Muscle layer of colon (tissue), 2 donors: Measurements from ENCODE around the gene CALML6.

Experiments
- H3K27ac ChIP-seq: one replicate; pipeline ENCODE4 v1.7.0; 2013; ENCODE audit warnings: low read depth, mild to moderate bottlenecking, low read length, moderate library complexity
- H3K27me3 ChIP-seq, 2 donors: one replicate each; pipeline ENCODE4 v1.7.0; 2013; ENCODE audit warnings: low read length in 2 of 2, mild to moderate bottlenecking in 2 of 2; ENCODE audit not compliant: insufficient read depth in 2 of 2, control insufficient read depth in 1 of 2
- H3K36me3 ChIP-seq: one replicate; pipeline ENCODE4 v1.7.0; 2013; ENCODE audit warnings: mild to moderate bottlenecking, low read length; ENCODE audit not compliant: insufficient read depth
- H3K4me1 ChIP-seq: one replicate; pipeline ENCODE4 v1.7.0; 2013; ENCODE audit warnings: mild to moderate bottlenecking, low read length; ENCODE audit not compliant: insufficient read depth
- H3K4me3 ChIP-seq, 2 donors: one replicate each; pipeline ENCODE4 v1.7.0; 2013; ENCODE audit warnings: low read length in 2 of 2, low read depth in 1 of 2, mild to moderate bottlenecking in 1 of 2, moderate library complexity in 1 of 2
- H3K9ac ChIP-seq: one replicate; pipeline ENCODE4 v1.7.0; 2013; ENCODE audit warnings: low read length
- H3K9me3 ChIP-seq: one replicate; pipeline ENCODE4 v1.7.0; 2013; ENCODE audit warnings: mild to moderate bottlenecking, low read length
- donor health status: abdominal sarcoma.
- donor health status: Adenocarcinoma of cecum.

The CALML6 gene

GRCh38 chr1:1922956-1923833 is 8.1 kb downstream of the CALML6 start:
- Histone ChIP-seq H3K36me3 (no peaks in the 10 kb centered on the region), H3K4me1 (peaks cover 8% of the 10 kb centered on the region), H3K27me3 (no peaks in the 10 kb centered on the region), H3K9ac (no peak overlapping the region), H3K9me3 (no peaks in the 10 kb centered on the region), H3K4me3 (no peak overlapping the region), H3K27ac (no peak overlapping the region)

GRCh38 chr1:1924386-1924785 is 9.3 kb downstream of the CALML6 start:
- Histone ChIP-seq H3K4me1 (no peaks in the 10 kb centered on the region), H3K27me3 (no peaks in the 10 kb centered on the region), H3K4me3 (no peak overlapping the region), H3K36me3 (no peaks in the 10 kb centered on the region), H3K9ac (no peak overlapping the region), H3K9me3 (no peaks in the 10 kb centered on the region), H3K27ac (no peak overlapping the region)

GRCh38 chr1:1924849-1925248 is 9.8 kb downstream of the CALML6 start:
- Histone ChIP-seq H3K4me3 (no peak overlapping the region), H3K27me3 (no peaks in the 10 kb centered on the region), H3K9ac (no peak overlapping the region), H3K4me1 (no peaks in the 10 kb centered on the region), H3K36me3 (no peaks in the 10 kb centered on the region), H3K9me3 (no peaks in the 10 kb centered on the region), H3K27ac (no peak overlapping the region)

GRCh38 chr1:1925437-1926345 is 10.6 kb downstream of the CALML6 start:
- Histone ChIP-seq H3K27me3 (no peaks in the 10 kb centered on the region), H3K4me3 (no peak overlapping the region), H3K4me1 (no peaks in the 10 kb centered on the region), H3K9me3 (no peaks in the 10 kb centered on the region), H3K36me3 (no peaks in the 10 kb centered on the region), H3K27ac (no peak overlapping the region), H3K9ac (no peak overlapping the region)

GRCh38 chr1:1926346-1926811 is 11.3 kb downstream of the CALML6 start:
- Histone ChIP-seq H3K27ac (no peak overlapping the region), H3K9ac (no peak overlapping the region), H3K27me3 (no peaks in the 10 kb centered on the region), H3K4me1 (no peaks in the 10 kb centered on the region), H3K4me3 (no peak overlapping the region), H3K36me3 (no peaks in the 10 kb centered on the region), H3K9me3 (no peaks in the 10 kb centered on the region)

- Histone ChIP-seq H3K9ac (no peak overlapping the region), H3K27ac (no peak overlapping the region)
Measured at GRCh38 chr1:1926886-1927660, 12.0 kb downstream of the CALML6 start.

GRCh38 chr1:1927751-1928150 is 12.7 kb downstream of the CALML6 start:
- Histone ChIP-seq H3K9ac (no peak overlapping the region), H3K4me1 (no peaks in the 10 kb centered on the region), H3K27ac (no peak overlapping the region)

More at GRCh38 chr1:1926886-1927660, 12.0 kb downstream of the CALML6 start:
- Histone ChIP-seq H3K4me1 (no peaks in the 10 kb centered on the region), H3K36me3 (no peaks in the 10 kb centered on the region), H3K27me3 (no peaks in the 10 kb centered on the region), H3K9me3 (no peaks in the 10 kb centered on the region), H3K4me3 (no peak overlapping the region)

GRCh38 chr1:1928231-1929101 is 13.4 kb downstream of the CALML6 start:
- no peaks in the 10 kb centered on the region for H3K4me1 ChIP-seq
- H3K27me3 ChIP-seq = no peaks in the 10 kb centered on the region
- no peak overlapping the region for H3K27ac ChIP-seq
- H3K4me3 ChIP-seq = no peak overlapping the region
- no peaks in the 10 kb centered on the region for H3K9me3 ChIP-seq
- H3K36me3 ChIP-seq = no peaks in the 10 kb centered on the region
- H3K9ac ChIP-seq = no peak overlapping the region

More at GRCh38 chr1:1927751-1928150, 12.7 kb downstream of the CALML6 start:
- no peaks in the 10 kb centered on the region for H3K36me3 ChIP-seq
- no peaks in the 10 kb centered on the region for H3K27me3 ChIP-seq
- H3K4me3 ChIP-seq = no peak overlapping the region
- H3K9me3 ChIP-seq = no peaks in the 10 kb centered on the region

GRCh38 chr1:1929102-1929638 is 14.1 kb downstream of the CALML6 start:
- no peak overlapping the region for H3K4me3 ChIP-seq
- no peaks in the 10 kb centered on the region for H3K4me1 ChIP-seq
- no peak overlapping the region for H3K9ac ChIP-seq
- no peaks in the 10 kb centered on the region for H3K36me3 ChIP-seq
- no peak overlapping the region for H3K27ac ChIP-seq
- H3K27me3 ChIP-seq = no peaks in the 10 kb centered on the region
- no peaks in the 10 kb centered on the region for H3K9me3 ChIP-seq
